ENCODE data around the gene PSMA1.

PSMA1 gene

DNA sequence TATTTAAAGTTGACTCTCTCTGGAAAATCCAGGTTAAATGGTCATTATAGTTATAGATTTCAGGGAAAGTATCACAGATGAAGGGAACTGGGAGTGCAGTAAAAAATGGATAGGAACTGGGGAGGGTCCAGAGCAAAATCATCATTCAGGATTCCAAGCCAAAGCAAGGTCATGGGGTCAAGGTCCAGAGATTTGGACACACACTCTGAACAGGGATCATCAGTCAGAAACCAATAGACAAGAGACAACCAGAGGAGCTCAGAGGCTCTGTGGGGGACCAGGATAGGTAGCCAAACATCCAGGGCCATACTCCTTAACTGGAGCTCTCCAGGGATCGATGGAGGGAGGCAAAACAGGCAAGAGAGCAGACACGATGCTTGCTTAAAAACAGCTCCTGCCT, 27.3 kb upstream of the PSMA1 start:
- ATAC-seq (ENCODE audit: low read depth) (no peak), DNase-seq (ENCODE audit: low spot score) (no peak)
- Histone ChIP-seq H3K27me3 (ENCODE audit: insufficient read depth, poor library complexity, severe bottlenecking) (peaks cover 2% of the 10 kb centered on the region), H3K9me3 (ENCODE audit: severe bottlenecking) (no peaks in the 10 kb centered on the region), H3K4me3 (ENCODE audit: severe bottlenecking) (no peak overlapping the region), H3K36me3 (ENCODE audit: low read depth) (no peaks in the 10 kb centered on the region), H3K27ac (ENCODE audit: poor library complexity, severe bottlenecking) (no peak overlapping the region), H3K4me1 (ENCODE audit: insufficient read depth, poor library complexity, severe bottlenecking) (no peaks in the 10 kb centered on the region)
- TF ChIP-seq, protein P1, sequence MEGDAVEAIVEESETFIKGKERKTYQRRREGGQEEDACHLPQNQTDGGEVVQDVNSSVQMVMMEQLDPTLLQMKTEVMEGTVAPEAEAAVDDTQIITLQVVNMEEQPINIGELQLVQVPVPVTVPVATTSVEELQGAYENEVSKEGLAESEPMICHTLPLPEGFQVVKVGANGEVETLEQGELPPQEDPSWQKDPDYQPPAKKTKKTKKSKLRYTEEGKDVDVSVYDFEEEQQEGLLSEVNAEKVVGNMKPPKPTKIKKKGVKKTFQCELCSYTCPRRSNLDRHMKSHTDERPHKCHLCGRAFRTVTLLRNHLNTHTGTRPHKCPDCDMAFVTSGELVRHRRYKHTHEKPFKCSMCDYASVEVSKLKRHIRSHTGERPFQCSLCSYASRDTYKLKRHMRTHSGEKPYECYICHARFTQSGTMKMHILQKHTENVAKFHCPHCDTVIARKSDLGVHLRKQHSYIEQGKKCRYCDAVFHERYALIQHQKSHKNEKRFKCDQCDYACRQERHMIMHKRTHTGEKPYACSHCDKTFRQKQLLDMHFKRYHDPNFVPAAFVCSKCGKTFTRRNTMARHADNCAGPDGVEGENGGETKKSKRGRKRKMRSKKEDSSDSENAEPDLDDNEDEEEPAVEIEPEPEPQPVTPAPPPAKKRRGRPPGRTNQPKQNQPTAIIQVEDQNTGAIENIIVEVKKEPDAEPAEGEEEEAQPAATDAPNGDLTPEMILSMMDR (IDR thresholded peaks at IDR 0.05; ENCODE audit: poor library complexity, severe bottlenecking) = no peak

GRCh38 chr11:14546672-14547071, 26.5 kb upstream of the PSMA1 start:
- DNase-seq (ENCODE audit: low spot score) (no peak), ATAC-seq (ENCODE audit: low read depth) (no peak)
- TF ChIP-seq, protein P1 (IDR thresholded peaks at IDR 0.05; ENCODE audit: poor library complexity, severe bottlenecking) = no peak
- Histone ChIP-seq H3K36me3 (ENCODE audit: low read depth) (no peaks in the 10 kb centered on the region), H3K27me3 (ENCODE audit: insufficient read depth, poor library complexity, severe bottlenecking) (peaks cover 4% of the 10 kb centered on the region), H3K9me3 (ENCODE audit: severe bottlenecking) (no peaks in the 10 kb centered on the region), H3K4me1 (ENCODE audit: insufficient read depth, poor library complexity, severe bottlenecking) (no peaks in the 10 kb centered on the region), H3K27ac (ENCODE audit: poor library complexity, severe bottlenecking) (no peak overlapping the region), H3K4me3 (ENCODE audit: severe bottlenecking) (no peak overlapping the region)

- no peak overlapping the region for H3K4me3 ChIP-seq (ENCODE audit: severe bottlenecking)
- peaks cover 6% of the 10 kb centered on the region for H3K27me3 ChIP-seq (ENCODE audit: insufficient read depth, poor library complexity, severe bottlenecking)
- DNase-seq (ENCODE audit: low spot score) (no peak), ATAC-seq (ENCODE audit: low read depth) (no peak)
- H3K9me3 ChIP-seq (ENCODE audit: severe bottlenecking) = no peaks in the 10 kb centered on the region
- H3K36me3 ChIP-seq (ENCODE audit: low read depth) = no peaks in the 10 kb centered on the region
- no peaks in the 10 kb centered on the region for H3K4me1 ChIP-seq (ENCODE audit: insufficient read depth, poor library complexity, severe bottlenecking)
- H3K27ac ChIP-seq (ENCODE audit: poor library complexity, severe bottlenecking) = no peak overlapping the region
- TF ChIP-seq, protein P1 (IDR thresholded peaks at IDR 0.05; ENCODE audit: poor library complexity, severe bottlenecking) = no peak
These were observed 24.4 kb upstream of the PSMA1 start for GRCh38 chr11:14544611-14545010.

- no peak for ATAC-seq (ENCODE audit: low read depth)
- H3K4me3 ChIP-seq (ENCODE audit: severe bottlenecking) = no peak overlapping the region
- H3K27me3 ChIP-seq (ENCODE audit: insufficient read depth, poor library complexity, severe bottlenecking) = peaks cover 6% of the 10 kb centered on the region
- no peaks in the 10 kb centered on the region for H3K4me1 ChIP-seq (ENCODE audit: insufficient read depth, poor library complexity, severe bottlenecking)
- H3K36me3 ChIP-seq (ENCODE audit: low read depth) = no peaks in the 10 kb centered on the region
- H3K9me3 ChIP-seq (ENCODE audit: severe bottlenecking) = no peaks in the 10 kb centered on the region
- DNase-seq (ENCODE audit: low spot score) = no peak
- H3K27ac ChIP-seq (ENCODE audit: poor library complexity, severe bottlenecking) = no peak overlapping the region
- TF ChIP-seq, protein P1 (IDR thresholded peaks at IDR 0.05; ENCODE audit: poor library complexity, severe bottlenecking) = no peak
These were observed 23.1 kb upstream of the PSMA1 start for GRCh38 chr11:14543260-14543659.

DNA sequence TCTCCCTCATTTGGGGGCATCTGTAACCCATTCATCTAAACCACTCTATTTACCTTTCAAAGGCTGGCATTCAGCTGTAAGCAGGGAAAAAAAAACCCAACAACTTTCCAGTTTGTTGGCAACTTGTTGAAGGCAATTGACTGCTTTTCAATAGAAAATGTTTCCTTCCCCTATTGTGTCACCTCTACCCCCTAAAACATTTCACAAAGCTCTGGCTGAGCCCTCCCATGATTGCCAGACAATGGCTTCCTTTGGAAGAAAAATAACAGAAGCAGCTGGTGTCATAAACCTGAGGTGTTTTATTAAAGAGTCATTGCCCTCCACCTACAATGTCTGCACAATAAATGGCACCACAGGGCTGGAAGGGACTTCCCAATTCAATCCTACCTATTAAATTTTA, 22.1 kb upstream of the PSMA1 start:
- TF ChIP-seq, protein P1 (IDR thresholded peaks at IDR 0.05; ENCODE audit: poor library complexity, severe bottlenecking) = no peak
- no peak overlapping the region for H3K27ac ChIP-seq (ENCODE audit: poor library complexity, severe bottlenecking)
- peaks cover 6% of the 10 kb centered on the region for H3K27me3 ChIP-seq (ENCODE audit: insufficient read depth, poor library complexity, severe bottlenecking)
- no peaks in the 10 kb centered on the region for H3K36me3 ChIP-seq (ENCODE audit: low read depth)
- no peaks in the 10 kb centered on the region for H3K4me1 ChIP-seq (ENCODE audit: insufficient read depth, poor library complexity, severe bottlenecking)
- DNase-seq (ENCODE audit: low spot score) (no peak), ATAC-seq (ENCODE audit: low read depth) (no peak)
- no peaks in the 10 kb centered on the region for H3K9me3 ChIP-seq (ENCODE audit: severe bottlenecking)
- H3K4me3 ChIP-seq (ENCODE audit: severe bottlenecking) = no peak overlapping the region
